ENCODE results near the gene MCF2L.

DNA sequence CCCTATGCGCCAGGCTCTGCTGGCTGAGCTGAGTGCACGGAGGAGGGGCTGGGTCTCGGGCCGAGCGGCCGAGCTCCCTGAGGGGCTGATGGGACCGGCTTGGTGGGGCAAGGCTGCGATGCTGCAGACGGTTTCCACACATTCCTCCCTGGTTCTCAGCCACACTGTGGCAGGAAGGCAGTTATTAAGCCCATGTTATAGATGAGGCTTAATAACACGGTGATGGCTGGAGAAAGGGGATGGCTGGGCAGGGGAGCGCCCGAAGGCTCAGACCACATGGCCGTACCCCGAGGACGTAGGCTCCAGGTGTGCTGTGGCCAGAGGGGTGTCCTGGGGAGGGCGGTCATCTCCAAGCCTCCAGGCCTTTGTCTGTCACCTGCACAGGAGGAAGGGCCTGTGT, 58.6 kb downstream of the MCF2L start:
- no peak for TF ChIP-seq ZBTB7A (IDR thresholded peaks at IDR 0.05; ENCODE audit: borderline replicate concordance, control insufficient read depth, low read depth, low read length)
- TF ChIP-seq, protein P1, sequence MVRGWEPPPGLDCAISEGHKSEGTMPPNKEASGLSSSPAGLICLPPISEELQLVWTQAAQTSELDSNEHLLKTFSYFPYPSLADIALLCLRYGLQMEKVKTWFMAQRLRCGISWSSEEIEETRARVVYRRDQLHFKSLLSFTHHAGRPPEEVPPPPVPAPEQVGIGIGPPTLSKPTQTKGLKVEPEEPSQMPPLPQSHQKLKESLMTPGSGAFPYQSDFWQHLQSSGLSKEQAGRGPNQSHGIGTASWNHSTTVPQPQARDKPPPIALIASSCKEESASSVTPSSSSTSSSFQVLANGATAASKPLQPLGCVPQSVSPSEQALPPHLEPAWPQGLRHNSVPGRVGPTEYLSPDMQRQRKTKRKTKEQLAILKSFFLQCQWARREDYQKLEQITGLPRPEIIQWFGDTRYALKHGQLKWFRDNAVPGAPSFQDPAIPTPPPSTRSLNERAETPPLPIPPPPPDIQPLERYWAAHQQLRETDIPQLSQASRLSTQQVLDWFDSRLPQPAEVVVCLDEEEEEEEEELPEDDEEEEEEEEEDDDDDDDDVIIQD (CRISPR knock-in tag; IDR thresholded peaks at IDR 0.05), result no peak

Measured in K562 (cell line).